GM10266 (cell line): Measurements from ENCODE around the gene TYW1.
"Not testable (repeated sequence)": the region's sequence is repeated elsewhere in the genome, so short reads cannot be mapped to it uniquely, and the experiment has no call there.

Experiments
- DNase-seq: peaks from one replicate; pipeline ENCODE4 v3.0.0; 2012; ENCODE audit errors: extremely low spot score

TYW1 gene

DNA sequence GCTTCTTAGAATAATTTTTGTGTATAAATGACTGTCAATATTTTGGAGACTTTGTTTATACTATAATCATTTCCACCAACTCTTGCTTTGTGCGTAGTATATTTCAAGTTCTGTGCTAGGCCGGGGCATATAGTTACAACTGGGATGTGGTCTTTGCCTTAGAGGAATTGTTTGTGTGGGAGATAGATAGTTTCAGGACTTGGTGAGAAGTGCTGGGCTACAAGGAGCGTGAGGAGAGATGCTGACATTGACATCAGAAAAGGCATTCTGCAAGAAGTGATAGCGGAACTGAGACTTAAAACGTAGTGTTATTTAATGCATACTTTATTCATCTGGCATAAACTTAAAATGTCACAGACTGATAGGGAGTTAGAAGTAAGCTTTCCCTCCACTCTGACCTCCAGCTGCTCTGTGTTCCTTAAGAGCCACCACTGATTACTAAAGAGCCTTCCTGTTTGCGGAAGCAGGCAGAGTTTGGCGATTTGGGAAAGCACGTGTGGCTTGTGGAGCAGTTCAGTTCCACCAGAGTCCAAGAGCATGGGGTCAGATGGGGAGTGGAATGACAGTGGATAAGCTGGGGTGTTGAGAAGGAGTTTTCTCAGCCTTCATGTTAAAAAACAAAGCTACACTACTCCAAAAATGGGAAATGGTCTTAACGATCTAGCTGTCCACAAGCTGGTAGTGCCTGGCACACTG lies 146.6 kb downstream of the TYW1 start:
- not testable (repeated sequence) for DNase-seq

DNA sequence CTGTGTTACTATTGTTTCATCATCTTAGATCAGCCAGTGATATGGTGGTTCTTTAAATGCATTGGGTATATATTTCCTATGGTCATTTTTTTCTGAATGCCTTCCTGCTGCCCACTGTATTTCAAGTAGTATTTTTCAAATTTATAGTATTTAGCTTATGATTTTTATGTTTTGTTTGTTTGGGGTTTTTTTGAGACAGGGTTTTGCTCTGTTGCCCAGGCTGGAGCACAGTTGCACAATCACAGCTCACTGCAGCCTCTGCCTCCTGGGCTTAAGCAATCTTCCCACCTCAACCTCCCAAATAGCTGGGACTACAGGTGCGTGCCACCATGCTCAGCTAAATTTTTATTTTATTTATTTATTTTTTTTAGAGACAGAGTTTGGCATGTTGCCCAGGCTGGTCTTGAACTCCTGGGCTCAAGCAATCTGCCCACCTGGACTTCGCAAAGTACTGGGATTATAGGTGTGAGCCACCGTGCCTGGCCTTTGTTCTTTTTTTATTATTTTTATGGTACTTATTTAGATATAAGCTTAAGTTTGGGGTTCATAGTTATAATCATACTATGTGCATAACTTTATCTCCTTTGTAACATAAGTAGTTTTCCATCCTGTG lies 149.1 kb downstream of the TYW1 start:
- not testable (repeated sequence) for DNase-seq

DNA sequence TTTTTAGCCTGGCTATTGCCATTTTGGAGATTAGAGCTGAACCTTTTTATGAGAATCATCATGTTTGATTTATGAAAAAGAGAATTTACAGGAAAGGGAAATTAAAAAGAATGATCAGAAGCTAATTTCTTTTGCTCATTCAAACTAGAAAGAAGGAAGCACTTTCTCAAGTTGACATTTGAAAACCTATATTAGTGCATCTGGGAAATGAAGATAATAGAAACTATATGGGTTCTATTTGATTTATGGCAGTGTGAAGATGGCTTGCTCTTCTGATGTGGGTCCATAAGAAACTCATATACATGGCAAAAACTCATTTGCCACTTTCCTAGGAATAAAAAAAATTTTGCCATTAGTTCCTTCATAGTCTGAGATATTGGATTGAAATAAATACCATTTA lies 152.5 kb downstream of the TYW1 start:
- not testable (repeated sequence) for DNase-seq

DNA sequence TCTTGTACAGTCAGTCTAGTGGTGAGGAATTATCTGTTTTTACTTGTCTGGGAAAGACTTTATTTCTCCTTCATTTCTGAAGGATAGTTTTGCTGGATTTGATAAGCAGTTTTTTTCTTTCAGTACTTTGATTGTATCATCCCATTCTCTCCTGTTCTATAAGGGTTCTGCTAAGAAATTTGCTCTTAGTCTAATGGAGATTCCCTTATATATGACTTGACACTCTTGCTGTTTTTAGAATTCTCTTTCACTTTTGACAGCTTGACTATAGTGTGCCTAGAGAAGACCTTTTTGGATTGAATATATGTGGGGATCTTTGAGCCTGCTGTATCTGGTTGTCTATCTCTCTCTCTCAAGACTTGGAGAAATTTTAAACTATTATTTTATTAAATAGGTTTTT lies 157.7 kb downstream of the TYW1 start:
- not testable (repeated sequence) for DNase-seq

DNA sequence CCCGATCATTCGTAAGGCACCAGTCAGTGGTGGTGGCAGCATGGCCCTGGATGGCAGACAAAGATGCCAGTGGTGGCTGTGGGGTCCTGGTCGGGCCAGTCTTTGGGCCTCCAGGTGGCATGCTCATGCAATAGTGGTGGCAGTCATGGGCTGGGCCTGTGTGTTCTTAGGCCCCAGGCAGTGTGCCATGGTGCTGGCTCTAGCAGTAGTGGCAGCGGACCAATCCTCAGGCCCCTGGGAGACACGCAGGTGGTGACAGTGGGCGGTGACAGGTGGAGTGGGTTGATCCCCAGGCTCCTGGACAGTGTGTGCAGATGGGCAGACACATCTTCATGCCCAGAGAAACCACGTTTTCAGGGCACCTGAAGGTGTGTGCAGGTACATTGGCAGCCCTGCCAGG lies 159.4 kb downstream of the TYW1 start:
- not testable (repeated sequence) for DNase-seq

DNA sequence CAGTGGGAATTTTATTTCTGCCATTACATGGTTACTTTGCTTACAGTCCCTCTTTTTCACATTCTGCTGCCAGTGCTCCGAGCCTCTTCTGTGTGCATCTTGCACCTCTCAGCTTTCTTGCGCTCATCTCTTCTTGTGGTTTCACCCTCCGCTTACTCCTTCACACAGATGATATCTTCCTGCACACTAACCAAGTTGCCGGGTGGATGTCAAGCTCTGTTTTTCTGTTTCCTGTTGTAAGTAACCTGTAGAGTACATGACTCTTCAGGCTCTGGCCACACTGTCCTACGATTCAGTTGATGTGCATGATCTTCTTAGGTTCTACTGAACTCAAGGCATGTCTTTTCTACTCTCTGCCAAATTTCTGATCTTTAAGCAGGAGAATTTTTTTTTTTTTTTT lies 166.7 kb downstream of the TYW1 start:
- DNase-seq, result not testable (repeated sequence)

DNA sequence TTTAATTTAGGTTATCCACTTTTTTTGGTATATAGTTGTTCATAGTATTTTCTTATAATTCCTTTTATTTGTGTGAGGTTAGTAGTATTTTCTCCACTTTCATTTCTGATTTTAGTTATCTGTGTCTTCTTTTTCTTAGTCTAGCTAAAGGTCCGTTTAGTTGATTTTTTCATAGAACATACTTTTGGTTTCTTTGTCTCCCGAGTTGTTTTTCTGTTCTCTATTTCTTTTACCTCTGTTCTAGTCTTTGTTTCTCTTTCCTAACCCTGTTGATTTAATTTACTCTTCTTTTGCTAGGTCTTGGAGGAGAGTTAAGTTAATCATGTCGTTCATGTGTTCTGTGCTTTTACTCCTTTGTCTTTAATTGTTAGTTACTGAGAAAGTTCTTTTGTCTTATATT lies 174.5 kb downstream of the TYW1 start:
- DNase-seq, result not testable (repeated sequence)

DNA sequence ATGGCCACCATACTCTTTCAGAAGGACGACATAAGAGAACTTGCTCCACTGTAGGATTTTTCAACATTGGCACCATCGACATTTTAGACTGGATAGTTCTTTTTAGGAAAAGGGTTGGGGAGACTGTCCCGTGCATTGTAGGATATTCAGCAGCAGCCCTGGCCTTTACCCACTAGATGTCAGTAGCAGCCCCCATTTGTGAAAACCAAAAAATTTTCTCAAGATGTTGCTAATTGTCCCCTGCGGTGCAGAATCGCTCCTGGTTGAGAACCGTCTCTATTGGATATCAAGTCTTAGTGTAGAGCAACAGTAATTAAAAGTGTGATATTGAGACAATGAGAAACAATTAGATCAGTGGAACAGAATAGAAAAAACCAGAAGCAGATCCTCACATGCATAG lies 180.1 kb downstream of the TYW1 start:
- DNase-seq, result not testable (repeated sequence)

DNA sequence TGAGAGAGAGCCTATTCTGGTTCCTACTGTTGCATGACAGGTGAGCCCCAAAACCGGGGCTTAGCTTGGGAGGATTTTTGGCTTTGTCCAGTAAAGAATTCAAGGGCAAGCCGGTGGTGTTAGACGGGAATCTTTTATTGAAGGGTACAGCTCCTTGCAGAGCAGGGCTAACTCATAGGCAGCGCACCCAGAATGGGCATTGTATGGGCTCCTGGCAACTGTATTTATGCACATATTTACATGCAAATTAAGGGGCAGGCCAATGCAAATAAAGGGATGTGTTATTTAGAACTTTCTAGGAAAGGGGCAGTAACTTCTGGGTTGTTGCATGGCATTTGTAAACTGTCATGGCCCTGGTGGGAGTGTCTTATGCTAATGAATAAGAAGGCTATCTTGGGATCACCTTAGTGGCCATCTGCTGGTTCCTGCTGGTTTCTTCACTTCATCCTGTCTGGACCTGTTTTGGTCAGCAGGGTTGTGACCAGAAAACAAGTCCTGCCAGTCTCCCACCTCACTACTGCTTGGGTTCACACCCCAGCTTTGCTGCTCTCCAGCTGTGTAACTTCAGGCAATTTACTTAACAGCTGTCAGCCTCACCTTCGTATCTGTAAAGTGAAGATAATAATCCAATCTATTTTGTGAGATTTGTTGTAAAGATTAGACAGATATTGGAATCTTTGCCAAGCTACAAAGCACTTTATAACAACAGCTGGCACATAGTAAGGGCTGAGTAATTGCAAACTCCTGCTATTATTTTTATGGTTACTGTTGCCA lies 182.5 kb downstream of the TYW1 start:
- not testable (repeated sequence) for DNase-seq

DNA sequence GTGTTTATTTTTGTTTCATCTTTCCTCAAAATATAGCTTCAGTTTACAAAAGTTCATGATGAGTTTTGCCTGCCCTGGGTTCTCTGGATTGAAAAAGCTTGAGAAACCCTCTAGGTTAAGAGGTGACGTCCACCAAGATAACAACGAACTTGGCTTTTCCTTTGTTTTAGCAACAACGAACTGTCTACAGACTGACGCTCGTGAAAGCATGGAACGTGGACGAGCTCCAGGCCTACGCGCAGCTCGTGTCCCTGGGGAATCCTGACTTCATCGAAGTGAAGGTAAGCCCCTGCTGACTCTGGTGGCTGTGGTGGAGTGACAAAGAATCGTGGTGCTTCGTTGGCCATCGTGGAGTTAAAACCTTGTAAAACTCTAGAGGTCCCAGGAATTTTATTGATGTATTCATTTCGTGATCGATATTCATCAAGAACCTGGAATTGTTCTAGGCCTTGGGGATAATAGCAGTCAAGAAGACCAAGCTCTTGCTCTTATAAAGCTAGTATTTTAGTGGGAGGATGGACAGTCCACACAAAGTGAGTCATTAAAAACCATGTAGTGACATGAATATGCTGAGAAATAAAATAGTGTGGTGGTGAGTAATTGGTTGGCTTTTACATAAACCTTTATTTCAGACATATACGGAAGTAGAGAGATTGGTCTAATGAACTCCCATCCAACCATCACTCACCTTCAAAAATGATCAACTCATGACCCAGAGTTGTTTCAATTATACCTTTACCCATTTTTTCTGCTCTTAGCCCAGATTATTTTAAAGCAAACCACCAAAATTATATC lies 186.5 kb downstream of the TYW1 start:
- not testable (repeated sequence) for DNase-seq

DNA sequence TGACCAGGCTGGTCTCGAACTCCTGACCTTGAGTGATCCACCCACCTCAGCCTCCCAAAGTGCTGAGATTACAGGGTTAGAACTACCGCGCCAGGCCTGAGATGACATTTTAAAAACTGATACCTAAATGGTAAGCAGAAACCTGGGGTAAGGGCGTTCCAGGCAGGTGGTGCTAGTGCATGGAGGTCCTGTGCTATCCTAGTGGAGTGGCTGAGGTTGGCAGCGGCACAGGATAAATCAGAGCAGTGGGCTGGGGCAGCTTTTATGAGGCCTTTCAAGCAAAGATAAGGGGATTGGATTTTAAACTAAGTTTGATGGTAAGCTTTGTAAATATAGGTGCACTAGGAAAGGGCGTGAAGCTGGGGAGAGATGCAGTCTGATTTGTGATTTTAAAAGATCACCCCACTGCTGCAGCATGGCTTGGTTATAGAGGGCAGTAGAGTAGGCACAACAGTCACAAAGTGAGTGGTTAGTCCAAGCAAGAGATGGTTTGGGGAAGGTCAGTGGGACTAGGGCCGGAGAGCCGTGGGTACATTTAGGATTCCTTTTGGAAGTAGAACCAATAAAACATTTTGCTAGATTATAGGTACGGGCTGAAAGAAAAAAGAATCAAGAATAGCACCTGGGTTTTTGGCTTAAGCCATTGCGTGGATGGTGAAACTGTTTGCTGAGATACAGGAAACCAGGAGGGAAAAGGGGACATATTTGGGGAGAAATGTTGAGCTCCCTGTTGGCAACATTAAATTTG lies 188.5 kb downstream of the TYW1 start:
- not testable (repeated sequence) for DNase-seq

DNA sequence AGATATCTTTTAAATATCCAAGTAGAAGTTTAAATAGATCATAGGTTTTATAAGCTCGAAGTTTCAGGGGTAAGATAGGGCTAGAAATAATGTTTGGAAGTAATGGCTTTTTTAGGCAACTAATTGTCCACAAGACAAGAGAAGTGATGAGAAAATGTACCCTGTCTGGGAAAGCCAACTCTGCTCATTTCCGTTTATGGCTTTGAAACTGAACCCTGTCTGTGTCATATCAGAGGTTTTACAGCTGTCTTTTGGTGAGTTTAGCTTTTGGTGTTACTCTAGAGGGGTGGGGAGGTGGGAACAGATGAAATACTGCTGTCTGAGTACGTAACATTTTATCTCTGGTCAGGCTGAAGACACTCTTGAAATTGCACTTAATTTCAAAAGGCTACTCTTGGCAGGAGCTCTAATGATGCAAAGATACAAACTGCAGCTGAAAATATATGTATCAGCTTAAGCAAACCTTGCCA lies 189.1 kb downstream of the TYW1 start:
- not testable (repeated sequence) for DNase-seq

DNA sequence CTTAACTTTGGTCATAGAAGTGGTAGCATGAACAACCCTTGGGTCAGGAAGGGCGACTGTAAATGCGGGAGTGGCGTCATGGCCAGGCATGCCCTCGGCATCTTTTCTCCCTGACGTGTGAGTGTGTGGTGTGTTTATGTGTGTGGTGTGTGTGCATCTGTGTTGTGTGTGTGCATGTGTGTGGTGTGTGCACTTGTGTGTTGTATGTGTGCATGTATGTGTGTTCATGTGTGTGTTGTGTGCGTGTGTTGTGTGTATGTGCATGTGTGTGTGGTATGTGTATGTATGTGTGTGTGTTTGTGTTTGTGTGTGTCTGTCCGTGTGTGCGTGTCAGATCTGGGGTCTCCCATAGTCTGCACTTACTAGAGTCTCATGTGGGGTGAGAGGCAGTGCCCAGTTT lies 192.5 kb downstream of the TYW1 start:
- DNase-seq, result not testable (repeated sequence)

DNA sequence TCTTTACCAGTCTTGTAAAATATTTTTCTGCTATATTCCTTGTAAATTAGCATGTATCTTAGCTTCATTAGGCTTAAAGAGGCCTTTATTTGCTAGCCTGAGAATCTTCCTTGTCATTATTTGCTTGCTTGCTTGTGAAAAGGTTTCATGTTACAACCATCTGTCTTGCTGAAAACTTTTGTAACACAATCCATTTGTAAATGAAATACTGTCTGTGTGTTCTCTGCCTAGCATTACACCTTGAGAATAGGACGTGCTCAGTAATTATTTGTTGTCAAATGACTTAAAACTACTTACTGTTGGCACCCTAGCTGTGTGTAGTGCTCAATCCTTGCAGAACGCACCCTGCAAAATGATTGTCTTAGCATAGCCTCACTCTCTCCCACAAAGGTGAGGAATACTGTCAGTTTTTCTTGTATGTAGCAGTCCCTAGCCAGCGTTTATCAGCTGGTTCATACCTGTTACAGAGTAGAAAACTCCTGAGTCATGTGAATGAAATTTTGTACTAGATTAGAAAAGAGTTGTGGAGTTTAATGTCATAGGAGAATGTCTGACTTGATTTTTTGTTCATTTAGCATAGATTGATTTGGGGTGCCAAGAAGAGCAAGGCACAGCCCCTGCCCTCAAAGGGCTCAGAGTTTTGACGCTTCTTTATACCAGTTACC lies 193.3 kb downstream of the TYW1 start:
- not testable (repeated sequence) for DNase-seq

DNA sequence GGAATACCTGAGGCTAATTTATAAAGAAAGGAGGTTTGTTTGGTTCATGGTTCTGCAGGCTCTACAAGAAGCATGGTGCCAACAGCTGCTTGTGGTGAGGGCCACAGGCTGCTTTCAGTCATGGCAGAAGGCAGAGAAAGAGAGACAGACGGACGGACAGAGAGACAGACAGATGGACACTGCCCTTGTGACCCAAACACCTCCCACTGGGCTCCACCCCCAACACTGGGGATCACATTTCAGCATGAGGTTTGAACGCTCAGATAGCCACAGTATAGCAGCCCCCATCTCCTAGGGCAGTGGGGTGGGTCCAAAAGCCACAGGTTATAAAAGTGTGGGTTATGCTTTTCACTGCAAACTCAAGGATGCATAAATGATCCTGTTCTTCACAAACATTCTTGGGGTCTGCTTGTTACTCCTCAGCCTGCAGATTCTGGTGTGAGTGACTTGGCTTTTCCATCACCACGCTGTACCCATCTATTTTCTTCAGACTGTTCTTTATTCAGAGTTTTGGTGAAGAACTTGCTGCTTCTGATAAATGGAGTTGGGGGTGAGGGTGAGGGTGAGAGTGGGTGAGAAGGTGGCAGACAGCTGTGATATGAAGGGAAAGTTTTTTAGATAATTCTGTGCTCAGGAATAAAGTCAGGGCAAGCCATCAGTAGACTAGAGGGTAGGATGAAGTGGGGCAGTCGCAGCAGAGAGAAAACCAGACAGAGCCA lies 194.5 kb downstream of the TYW1 start:
- not testable (repeated sequence) for DNase-seq

DNA sequence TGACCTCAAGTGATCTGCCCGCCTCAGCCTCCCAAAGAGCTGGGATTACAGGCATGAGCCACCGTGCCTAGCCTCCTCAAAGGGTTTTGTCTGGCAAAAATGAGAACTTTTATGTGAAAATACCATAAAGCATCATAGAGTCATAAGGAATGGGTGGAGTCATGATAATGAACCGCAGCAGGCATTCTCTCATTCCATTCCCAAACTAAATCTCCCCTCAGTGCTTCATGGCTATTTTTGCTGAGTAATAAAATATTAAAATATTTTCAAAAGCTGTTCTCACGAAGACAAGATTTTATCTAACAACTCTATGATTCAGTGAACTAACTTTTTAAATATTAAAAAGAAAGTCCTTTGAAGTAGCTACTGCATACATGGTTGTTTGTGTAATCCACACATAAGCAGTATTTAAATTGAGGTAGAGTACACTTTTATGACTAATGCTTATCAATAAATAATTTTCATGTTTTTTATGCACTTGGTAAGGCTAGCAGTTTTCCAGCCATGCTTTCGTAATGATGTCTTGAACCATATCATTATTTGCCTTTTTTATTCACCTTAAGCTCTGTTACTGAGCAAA lies 195.6 kb downstream of the TYW1 start:
- not testable (repeated sequence) for DNase-seq

DNA sequence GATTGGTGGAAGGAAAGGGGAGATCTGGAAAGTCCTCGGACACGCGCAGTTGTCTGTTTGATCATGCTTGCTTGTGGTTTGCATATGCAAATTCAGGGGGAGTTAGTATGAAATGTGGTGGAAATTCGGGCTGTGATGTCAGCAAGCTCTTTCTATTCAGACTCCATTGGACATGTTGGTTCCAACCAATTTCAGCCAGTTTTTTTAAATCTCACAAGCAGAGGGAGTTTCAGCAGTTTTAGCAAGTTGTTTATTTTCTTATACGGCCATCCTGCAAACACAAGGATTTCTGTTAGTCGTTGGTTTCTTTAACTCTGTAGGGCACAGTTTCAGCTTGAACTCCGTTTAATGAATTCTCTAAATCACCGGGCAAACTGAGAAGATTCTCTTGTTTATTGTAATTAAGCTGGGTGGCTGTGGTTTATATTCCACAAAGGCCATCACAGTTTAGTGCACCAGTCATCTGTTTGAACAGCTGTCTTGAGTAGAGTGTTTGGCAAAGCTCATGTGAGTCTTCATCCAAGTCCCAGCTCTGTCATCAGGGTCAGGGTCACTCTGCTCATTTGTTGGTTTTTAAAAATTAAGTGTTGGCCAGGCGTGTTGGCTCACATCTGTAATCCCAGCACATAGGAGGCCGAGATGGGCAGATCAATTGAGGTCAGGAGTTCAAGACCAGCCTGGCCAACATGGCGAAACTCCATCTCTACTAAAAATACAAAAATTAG lies 196.4 kb downstream of the TYW1 start:
- DNase-seq, result not testable (repeated sequence)

DNA sequence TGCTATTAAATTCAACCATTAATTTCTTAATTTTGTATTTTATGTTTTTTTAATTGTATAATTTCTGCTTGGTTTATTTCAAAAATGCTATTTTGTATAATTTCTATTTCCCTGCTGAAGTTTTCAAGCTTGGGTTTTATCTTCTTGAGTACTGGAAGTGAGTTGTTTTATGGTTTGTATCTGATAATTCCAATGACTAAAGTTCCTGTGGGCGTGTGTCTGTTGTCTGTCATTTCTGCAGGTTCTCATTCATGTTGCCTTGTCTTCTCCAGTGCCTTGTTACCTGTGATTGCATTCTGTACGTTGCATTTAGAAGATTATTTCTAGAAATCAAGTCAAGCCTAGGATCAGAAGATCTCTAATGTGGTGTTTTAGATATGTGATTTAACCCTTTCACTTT lies 199.5 kb downstream of the TYW1 start:
- not testable (repeated sequence) for DNase-seq
